Embryonic facial prominence (tissue), 1 donor: Measurements from ENCODE around the gene CYBRD1.
"Not testable (repeated sequence)": the region's sequence is repeated elsewhere in the genome, so short reads cannot be mapped to it uniquely, and the experiment has no call there.

Experiments
- DNase-seq: peaks from one replicate; pipeline ENCODE4 v3.0.0-alpha.2; 2016; ENCODE audit errors: extremely low spot score

CYBRD1 gene, protein sequence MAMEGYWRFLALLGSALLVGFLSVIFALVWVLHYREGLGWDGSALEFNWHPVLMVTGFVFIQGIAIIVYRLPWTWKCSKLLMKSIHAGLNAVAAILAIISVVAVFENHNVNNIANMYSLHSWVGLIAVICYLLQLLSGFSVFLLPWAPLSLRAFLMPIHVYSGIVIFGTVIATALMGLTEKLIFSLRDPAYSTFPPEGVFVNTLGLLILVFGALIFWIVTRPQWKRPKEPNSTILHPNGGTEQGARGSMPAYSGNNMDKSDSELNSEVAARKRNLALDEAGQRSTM

DNA sequence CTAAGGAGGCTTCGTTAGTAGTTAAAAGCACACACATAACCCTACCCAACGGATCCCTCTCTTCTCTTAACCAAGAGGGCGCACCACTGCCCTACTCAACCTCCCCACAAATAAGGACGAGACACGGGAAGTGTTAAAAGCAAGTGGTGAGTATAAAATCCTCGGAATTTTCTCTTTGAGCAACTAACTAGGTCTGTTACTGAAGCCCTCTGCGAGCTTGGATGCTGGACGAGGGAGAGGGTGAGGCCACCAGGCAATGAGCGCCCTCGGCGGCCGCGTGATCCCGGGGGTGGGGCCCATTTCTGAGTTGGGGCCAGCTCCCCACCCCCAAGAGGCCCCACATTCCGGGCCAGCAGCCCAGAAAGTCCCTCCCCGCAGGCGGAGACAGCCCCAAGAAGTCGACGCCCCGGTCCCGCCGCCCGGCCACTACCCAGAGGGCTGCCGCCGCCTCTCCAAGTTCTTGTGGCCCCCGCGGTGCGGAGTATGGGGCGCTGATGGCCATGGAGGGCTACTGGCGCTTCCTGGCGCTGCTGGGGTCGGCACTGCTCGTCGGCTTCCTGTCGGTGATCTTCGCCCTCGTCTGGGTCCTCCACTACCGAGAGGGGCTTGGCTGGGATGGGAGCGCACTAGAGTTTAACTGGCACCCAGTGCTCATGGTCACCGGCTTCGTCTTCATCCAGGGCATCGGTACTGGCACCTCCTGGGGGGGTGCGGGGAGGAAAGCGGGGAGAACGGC is at the start of gene CYBRD1:
TSS of gene CYBRD1 (plus strand) at position 423 of the 736 bp plus-strand sequence. CDS start at position 495, 72 bp downstream.
- DNase-seq, result peak; percentile 27

DNA sequence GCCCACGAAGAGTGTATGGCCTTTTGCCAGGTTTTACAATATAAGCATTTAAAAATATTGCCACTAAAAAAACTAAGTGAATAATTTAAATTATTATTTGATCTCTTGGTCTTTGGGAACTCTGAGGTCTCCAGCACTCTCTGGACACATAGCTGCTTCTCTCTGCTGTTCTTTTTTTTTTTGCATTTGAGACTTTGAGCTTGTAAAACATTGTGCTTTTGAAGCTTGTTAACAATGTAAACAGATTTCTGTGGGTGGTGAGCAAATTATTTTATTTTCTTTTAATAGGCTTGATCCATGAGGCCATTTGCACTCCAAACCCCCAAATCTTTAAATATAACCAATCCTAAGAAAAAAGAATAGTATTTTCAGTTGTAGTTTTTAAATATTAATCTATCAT is 46.3 kb upstream of the CYBRD1 start:
- no peak for DNase-seq

DNA sequence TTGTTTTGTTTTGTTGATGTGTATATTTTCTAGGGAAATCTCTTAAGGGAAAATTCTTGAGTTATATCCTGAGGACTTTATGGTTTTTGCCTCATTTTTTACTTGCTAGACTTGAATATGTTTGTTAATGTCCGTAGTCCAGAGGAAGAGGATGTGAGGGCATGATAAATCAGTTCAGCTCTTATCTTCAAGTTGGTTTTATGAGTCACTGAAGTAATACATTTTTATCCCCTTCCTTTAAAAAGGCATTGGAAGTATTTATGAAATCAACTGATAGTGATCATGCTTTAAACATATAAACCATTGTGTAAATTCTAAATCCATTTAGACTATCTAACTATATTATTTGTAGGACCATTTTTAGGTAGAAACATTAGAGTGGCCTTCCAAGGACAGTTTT is 43.9 kb upstream of the CYBRD1 start:
- DNase-seq, result no peak

DNA sequence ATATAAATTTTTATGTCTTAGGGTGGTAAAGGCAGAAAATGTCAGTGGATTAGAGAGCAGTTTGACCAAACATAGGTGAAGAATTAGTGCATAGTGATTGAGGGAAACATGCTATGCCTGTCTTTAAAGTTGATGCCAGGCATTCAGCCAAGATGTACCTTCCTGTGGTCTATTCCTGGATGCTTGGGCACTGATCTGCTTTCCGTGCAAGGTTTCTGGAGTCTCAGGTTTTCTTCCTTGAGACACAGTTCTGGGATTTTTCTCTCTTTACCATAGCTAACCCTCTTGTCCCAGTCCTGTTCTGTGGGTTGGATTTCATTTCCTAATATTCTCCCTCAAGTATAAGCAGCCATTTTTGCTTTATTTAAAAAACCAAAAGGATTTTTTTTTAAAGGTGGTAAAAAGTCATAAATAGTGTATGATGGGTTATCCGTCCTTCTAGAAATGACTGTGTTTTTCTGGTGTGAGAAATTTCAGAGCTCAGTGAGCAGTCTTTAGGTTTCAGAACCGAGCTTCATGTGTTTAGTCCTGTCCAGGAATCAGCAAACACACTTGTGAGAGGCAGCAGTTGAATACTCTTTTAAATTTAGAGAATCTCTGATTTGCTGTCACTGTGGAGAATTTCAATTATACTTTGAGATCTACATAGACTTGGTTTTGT is 43.0 kb upstream of the CYBRD1 start:
- no peak for DNase-seq

DNA sequence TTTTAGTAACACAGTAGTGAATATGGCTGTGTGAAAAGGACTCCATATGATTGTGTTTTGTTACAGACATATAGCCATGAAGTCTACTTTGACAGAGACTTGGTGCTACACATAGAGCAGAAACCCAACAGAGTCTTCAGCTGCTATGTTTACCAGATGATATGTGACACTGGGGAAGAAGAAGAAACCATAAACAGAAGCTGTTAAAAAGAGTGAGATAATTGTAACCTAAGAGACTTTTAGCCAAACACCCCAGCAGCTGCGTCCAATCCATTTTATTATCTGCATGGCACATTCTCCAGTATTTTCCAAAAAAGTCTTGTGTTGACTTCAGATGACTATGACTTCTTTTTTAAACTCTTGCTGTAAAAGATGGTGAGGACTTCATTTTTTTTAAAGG is 41.4 kb upstream of the CYBRD1 start:
- no peak for DNase-seq

DNA sequence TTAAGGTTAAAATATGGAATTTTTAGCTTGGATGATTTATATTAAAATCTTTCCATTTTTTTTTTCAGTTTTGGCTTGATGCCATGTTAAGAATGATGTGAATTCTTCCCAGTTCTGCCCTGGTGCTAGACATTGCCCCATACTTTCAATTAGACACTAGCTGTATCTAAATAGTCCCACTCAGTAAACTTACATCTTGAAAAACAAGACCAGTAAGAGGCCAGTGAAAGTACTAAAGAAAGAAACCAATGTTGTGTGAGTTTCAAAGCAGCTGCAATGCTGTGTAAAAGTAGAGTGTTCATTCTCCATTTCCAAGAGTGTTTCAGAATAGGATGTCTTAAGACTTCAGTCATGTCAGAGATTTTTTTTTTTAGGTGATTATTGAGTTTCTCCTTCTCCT is 40.0 kb upstream of the CYBRD1 start:
- no peak for DNase-seq

DNA sequence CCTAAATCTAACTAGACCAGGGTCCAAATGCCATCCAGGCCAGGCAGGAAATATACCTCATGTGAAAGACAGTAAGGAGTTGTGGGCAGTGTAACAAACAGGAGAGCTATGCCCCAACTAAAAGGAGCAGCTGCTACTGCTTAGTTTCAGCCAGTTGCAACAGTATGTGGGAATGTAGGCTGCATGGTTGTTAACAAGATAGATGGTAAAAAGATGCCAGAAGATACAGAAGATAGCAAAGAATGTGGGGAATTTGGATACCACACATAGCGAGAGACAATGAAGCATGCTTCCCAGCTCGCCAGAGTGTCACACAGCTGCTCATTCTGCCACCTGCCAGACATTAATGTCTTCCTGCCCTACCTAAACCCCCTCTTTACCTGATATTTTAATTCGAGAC is 39.4 kb upstream of the CYBRD1 start:
- DNase-seq, result no peak

DNA sequence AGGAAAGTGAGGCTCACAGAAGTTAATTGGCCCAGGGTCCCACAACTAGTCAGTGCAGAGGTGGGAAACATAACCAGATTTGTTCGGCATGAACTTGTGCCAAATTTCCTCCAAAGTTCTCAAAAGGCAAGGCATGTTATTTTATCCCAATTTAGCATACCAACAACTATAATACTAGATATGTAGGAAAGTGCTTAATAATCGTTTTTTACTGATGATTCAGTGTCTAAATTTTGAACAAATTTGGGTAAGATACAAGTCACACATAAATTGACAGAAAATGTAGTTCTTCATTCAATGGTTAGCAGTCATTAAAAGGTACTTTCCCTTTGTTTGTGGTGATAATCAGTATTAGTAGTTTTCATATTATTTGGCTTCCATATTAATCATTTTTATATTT is 38.5 kb upstream of the CYBRD1 start:
- DNase-seq, result no peak

DNA sequence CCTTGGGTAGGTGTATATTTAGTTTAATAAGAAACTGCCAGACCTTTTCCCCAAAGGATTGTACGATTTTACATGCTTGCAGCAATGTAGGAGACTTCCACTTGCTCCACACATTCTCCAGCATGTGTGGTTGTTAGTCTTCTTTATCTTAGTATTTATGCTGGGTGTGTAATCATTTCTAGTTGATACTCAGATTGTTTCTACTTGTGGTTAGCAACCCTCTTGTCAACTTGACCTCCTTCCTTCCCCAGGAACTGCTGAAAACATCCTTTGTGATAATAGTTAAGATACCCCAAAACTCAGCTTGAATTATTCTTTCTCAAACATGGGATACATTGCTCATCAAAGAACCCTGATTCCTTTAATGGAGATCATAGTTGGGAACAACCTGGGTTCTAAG is 37.2 kb upstream of the CYBRD1 start:
- no peak for DNase-seq

DNA sequence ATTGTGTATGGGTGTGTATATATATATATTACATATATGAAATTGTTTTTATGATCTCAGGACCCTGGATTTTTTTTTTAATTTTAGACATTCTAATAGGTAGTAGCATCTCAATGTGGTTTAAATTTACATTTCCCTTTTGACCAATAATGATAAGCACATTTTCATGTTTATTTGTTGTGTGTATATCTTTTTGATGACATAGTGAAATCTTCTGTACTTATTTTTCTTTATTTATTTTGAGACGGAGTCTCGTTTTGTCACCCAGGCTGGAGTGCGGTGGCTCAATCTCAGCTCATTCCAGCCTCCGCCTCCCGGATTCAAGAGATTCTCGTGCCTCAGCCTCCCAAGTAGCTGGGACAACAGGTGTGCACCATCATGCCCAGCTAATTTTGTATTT is 35.1 kb upstream of the CYBRD1 start:
- DNase-seq, result no peak

DNA sequence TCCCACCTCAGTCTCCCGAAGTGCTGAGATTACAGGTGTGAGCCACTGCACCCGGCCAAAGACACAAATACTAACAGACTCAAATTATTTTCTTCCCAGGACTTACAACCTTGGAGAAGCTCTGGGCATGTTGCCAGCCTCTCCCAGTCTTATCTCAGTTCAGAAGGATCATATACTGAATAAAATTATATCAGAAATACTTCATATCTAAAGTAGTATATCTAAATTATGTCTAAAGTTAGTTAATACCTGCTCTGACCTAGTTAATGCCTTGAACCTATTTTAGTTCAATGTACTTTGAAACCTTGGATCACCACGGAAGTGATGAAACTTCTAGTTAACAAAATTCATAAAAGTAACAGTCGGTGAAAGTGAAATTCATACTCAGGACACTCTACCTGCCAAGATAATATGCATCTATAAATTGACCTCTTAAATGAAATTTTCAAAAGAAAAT is 34.4 kb upstream of the CYBRD1 start:
- no peak for DNase-seq

DNA sequence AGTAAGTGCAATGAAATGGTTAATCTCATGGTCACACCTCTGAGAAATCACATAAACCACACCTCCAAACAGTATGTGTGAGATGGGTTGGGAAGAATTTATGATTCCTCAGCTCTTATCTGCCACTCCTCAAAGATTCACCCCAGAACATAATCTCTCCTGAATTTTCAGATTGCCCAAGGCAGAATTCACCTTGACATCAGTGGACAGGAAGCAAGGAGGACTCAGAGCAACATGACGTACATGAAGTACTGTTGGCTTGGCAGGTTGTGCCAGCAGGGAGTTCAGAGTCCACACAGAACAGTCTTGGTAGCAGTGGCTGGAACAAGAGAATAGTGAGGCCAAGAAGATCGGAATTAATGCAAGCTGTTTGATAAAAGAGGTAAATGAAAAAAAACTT is 31.7 kb upstream of the CYBRD1 start:
- DNase-seq, result no peak

DNA sequence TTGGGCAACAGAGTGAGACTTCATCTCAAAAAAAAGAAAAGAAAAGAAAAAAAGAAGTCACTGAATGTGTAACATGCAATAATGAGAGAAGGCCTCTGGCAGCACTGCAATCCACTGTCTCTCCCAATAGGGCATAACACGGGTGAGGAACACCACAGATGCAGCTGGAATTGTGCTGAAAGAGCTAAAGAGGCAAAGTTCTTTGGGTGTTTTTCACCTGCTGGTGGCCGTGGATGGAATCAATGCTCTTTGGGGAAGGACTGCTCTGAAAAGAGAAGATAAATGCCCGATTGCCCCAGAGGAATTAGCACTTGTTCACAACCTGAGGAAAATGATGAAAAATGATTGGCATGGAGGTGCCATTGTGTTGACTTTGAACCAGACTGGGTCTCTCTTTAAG is 31.0 kb upstream of the CYBRD1 start:
- no peak for DNase-seq

DNA sequence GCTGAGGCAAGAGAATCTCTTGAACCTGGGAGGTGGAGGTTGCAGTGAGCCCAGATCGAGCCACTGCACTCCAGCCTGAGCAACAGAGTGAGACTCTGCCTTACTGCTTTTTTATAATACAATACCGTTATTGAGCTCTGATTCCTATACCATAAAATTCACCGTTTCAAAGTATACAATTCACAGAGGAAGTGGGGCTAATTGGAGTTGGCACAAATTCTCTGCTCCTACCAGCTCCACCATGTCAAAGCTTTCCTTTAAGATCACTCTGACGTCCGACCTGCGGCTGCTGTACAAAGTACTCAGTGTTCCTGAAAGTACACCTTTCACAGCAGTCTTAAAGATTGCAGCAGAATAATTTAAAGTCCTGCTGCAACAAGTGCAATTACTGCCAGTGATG is 29.6 kb upstream of the CYBRD1 start:
- DNase-seq, result no peak

DNA sequence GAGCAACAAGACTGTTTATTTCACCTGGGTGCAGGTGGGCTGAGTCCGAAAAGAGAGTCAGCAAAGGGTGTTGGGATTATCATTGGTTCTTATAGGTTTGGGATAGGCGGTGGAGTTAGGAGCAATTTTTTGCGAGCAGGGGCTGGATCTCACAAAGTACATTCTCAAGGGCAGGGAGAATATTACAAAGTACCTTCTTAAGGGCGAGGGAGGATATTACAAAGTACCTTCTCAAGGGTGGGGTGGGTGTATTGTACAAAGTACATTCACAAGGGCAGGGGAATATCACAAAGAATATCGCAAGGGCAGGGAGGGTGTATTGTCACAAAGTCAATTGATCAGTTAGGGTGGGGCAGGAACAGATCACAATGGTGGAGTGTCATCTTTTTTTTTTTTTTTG is 24.6 kb upstream of the CYBRD1 start:
- not testable (repeated sequence) for DNase-seq

DNA sequence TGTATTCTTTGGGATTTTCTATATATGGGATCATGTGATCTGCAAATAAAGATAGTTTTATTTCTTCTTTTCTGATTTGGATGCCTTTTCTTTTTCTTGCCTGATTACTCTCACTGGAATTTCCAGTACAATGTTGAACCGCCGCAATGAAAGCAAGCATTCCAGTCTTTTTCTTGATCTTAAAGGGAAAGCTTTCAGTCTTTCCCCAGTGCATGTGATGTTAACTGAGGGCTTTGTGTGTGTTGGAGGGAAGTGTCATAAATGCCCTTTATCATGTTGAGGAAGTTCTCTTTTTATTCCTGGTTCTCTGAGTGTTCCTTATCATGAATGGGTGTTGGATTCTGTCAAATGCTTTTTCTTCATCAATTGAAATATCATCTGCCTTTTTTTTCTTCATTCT is 16.9 kb upstream of the CYBRD1 start:
- no peak for DNase-seq

DNA sequence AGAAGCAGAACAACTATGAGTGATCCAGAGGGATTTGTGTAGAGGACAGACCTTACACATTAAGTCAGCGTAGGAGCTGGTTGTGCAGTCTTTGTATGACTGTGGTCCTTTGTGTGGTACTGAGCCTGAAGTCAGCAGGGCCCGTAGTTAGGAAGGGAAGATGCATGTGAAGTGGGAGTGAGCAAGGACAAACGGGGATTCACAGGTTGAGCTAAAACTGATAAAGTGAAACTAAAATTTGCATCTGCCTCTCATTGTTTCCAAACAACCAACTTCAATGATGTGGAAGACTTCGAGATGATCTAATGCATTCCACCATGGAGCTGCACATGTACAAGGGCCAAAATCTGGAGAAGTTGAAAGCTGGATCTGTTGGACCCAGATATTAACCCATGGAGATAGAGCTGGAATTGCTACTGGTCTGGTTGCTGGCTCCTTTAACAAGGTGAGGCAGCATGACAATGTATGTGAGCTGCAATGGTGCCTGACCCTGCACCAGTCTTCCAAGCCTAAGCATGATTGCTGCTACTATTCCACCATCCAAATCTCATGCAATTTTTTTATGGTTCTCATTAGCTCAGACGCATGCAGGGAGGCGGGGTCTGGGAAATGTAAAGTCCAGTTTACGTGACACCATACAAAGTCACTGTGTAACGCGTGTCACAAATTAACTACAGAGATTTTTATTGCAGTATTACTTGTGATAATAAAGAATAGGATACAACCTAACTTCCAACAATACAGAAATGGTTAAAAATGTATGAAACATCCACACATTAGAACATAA is 12.1 kb upstream of the CYBRD1 start:
- no peak for DNase-seq

DNA sequence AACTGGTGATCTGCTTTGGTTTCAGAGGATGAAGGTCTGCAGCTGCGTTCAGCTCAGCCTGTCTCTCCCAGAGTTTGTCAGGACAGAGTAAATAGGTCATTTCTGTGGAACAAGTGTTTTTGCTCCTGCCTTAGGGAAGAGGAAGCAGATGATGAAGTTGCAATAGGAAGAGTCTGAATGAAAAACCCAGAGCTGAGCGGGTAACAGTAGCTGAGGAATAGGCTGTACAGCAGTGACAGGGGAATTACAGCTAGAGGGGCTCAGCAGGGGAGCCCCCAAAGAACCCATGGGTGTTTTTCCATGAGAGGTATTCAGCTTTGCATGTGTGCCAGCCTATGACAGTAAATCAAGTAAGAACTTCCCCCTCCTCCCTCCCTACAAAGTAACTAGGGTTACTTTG is 10.3 kb upstream of the CYBRD1 start:
- DNase-seq, result no peak

DNA sequence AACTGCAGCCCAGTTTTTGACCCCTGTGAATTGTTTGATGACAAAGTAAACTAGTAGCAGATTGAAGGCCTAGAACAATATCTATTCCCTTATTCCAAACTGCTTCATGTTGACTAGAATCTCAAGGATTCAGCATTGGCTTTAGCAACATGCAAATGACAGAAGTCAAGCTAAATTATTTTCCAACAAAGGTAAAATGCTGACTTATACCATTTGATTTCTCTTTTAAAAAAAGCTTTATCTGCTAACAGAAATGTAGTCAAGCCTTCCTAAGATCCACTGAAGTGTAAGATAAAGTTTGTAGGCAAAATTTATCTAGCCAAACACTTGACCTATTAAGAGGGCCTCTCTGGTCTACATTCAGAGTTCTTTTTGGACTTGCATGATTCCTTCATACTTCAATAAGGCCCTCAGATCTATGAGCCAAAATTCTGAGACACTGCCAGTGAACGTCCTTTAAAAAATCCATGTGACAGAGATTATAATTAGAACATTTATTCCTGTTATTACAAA is 9.5 kb upstream of the CYBRD1 start:
- no peak for DNase-seq

DNA sequence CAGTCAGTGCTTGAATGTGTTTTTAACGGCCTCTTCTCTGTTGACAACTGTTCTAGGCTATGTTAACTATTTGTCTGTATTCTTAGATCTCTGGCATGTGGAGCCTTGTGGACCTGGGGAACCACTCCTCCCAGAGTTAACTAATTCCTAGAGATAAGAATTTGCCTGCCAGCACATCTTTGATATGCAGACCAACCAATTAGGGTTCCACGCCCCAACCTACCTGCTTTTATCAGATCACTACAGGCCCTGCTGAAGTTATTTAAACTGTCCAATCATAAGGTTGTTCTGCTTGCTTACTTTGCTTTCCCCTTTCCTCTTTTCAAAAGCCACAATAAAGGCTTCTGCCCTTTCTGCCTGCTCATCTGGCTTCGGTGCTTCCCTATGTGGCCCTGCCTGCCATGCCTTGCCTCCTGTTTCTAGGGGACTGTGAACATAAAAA is 8.5 kb upstream of the CYBRD1 start:
- no peak for DNase-seq

DNA sequence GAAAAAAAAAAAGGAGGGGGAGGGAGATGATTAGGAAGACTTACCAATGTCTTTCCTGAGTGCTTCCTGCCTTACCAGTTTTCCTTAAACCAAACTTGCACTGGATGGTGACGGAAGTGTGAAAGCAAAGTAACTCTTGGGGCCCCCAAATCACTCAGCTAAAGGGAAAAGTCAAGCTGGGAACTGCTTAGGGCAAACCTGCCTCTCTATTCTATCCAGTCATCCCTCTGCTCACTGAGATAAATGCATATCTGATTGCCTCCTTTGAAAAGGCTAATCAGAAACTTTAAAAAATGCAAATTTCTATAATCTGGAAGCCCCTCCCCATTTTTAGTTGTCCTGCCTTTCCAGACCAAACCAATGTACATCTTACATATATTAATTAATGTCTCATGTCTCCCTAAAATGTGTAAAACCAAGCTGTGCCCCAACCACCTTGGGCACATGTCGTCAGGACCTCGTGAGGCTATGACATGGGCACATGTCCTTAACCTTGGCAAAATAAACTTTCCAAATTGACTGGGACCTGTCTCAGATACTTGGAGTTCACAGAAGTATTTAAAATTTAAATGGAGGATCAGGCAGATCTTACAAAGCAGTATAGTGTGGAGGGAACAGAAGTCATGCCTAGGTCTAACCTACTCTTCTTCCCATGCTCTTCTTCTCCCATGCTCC is 7.2 kb upstream of the CYBRD1 start:
- no peak for DNase-seq
